Cortex of kidney (tissue), 1 donor: ENCODE data around the gene ZNF177.
"Not testable (repeated sequence)": the region's sequence is repeated elsewhere in the genome, so short reads cannot be mapped to it uniquely, and the experiment has no call there.

Experiments used
- DNase-seq: peaks from one replicate; lab custom pipeline; 2025; lab: John Stamatoyannopoulos, UW

The ZNF177 gene

GRCh38 chr19:9362905-9363304, at the start of gene ZNF177:
TSS of gene ZNF177 (plus strand) at chr19:9363013. CDS start at chr19:9378312, 15,299 bp downstream.
- DNase-seq, result no peak

GRCh38 chr19:9313756-9314155, 49.1 kb upstream of the ZNF177 start:
- DNase-seq, result no peak

- DNase-seq, result no peak
Measured at GRCh38 chr19:9321338-9321737, 41.5 kb upstream of the ZNF177 start.

GRCh38 chr19:9321756-9322155, 41.1 kb upstream of the ZNF177 start:
- DNase-seq, result not testable (repeated sequence)

GRCh38 chr19:9322201-9322600, 40.6 kb upstream of the ZNF177 start:
- not testable (repeated sequence) for DNase-seq

GRCh38 chr19:9323557-9323918, 39.3 kb upstream of the ZNF177 start:
- no peak for DNase-seq

- DNase-seq, result peak; percentile 67
Measured at GRCh38 chr19:9323919-9324583, 38.8 kb upstream of the ZNF177 start, which contains the start of gene ZNF559. TSS of gene ZNF559 (plus strand) at chr19:9324179. CDS start at chr19:9338550, 14,371 bp downstream.

- DNase-seq, result no peak
Measured at GRCh38 chr19:9324584-9324962, 38.2 kb upstream of the ZNF177 start.

GRCh38 chr19:9329999-9330398, 32.8 kb upstream of the ZNF177 start:
- no peak for DNase-seq

- DNase-seq, result no peak
Measured at GRCh38 chr19:9342610-9343304, 20.1 kb upstream of the ZNF177 start.

- DNase-seq, result no peak
Measured at GRCh38 chr19:9345005-9345404, 17.8 kb upstream of the ZNF177 start.

- DNase-seq, result no peak
Measured at GRCh38 chr19:9348253-9348652, 14.6 kb upstream of the ZNF177 start.

GRCh38 chr19:9348671-9349070, 14.1 kb upstream of the ZNF177 start:
- no peak for DNase-seq

GRCh38 chr19:9352505-9352904, 10.3 kb upstream of the ZNF177 start:
- no peak for DNase-seq

- DNase-seq, result no peak
Measured at GRCh38 chr19:9353011-9353410, 9.8 kb upstream of the ZNF177 start.

GRCh38 chr19:9354651-9355050, 8.2 kb upstream of the ZNF177 start:
- no peak for DNase-seq

- no peak for DNase-seq
Measured at GRCh38 chr19:9370738-9371619, 8.2 kb downstream of the ZNF177 start.

GRCh38 chr19:9381361-9381785, 18.6 kb downstream of the ZNF177 start:
- no peak for DNase-seq

GRCh38 chr19:9406798-9407352, 44.1 kb downstream of the ZNF177 start:
- DNase-seq, result no peak

GRCh38 chr19:9407827-9408226, 45.0 kb downstream of the ZNF177 start:
- DNase-seq, result no peak

GRCh38 chr19:9413240-9413954, 50.6 kb downstream of the ZNF177 start:
- no peak for DNase-seq

GRCh38 chr19:9427941-9428340, 65.1 kb downstream of the ZNF177 start:
- no peak for DNase-seq
